HG03558 (cell line): Measurements from ENCODE around the gene MYL2.
"Not testable (repeated sequence)": the region's sequence is repeated elsewhere in the genome, so short reads cannot be mapped to it uniquely, and the experiment has no call there.

ENCODE experiments used
- ATAC-seq: cut with Tn5 transposase; IDR thresholded peaks from one replicate; pipeline ENCODE4 v1.9.1; 2021; ENCODE audit warnings: moderate number of reproducible peaks; ENCODE audit not compliant: unreplicated experiment; ENCODE audit errors: extremely low read depth

The MYL2 gene

GRCh38 chr12:110920324-110920910, at the start of gene MYL2:
Gene MYL2, minus strand, starts transcription at chr12:110920579. Its CDS starts 50 bp downstream, at chr12:110920529.
- no peak for ATAC-seq

DNA sequence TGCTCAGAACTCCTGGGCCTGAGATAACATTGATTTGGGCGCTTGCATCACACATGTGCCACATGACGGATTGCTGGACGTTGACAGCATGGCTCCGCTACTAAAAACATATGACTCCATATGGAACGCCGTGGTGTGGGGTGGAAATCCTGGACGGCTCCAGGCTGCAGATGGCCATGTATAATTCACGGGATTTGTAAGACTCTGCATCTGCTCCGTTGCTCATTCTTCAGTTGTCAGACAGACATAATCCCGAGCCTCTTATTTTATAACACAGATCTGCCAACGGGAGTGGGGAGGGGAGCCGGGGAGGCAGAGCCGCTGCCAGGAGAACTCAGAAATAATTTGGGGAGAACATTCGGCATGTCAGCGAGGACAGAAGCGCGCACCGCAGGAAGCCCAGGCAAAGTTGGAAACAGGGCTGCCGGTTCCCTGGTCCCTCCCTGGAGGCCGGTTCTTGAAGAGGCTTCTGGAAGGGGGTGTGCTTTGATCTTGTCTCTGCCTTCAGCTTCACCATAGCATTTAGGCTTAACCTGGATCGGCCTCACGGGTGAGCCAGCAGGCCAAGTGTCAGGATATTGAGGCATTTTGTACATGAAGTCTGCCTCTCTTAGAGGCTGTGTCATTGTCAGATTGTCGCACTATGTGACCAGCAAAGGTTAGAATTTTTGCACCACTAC, 45.8 kb upstream of the MYL2 start:
- no peak for ATAC-seq

- ATAC-seq: no peak
Measured at GRCh38 chr12:110965574-110965973, 45.2 kb upstream of the MYL2 start.

DNA sequence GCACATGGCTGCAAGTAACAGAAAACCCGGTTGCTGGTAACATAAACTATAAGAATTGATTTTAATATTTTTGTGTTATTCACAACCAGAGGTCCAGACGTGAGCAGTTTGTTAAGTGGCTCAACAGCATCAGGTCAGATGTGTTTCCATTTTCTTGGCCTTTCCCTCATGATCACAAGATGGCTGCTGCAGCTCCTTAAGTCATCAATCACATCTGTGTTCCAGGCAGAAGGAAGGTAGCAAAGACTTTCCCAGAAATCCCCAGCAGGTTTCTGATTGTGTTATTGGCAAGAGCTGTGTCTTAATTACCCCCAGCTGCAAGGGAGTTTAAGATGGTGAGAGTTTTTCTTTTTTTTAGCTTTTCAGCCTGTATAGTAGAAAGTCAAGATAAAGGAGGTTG, 40.4 kb upstream of the MYL2 start:
- no peak for ATAC-seq

- no peak for ATAC-seq
Measured at GRCh38 chr12:110957652-110958051, 37.3 kb upstream of the MYL2 start.

- ATAC-seq: no peak
Measured at GRCh38 chr12:110957159-110957558, 36.8 kb upstream of the MYL2 start.

DNA sequence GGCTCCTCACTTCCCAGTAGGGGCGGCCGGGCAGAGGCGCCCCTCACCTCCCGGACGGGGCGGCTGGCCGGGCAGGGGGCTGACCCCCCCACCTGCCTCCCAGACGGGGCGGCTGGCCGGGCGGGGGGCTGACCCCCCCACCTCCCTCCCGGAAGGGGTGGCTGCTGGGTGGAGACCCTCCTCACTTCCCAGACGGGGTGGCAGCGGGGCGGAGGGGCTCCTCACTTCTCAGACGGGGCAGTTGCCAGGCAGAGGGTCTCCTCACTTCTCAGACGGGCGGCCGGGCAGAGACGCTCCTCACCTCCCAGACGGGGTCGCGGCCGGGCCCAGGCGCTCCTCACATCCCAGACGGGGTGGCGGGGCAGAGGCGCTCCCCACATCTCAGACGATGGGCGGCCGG, 30.5 kb upstream of the MYL2 start:
- ATAC-seq: not testable (repeated sequence)

GRCh38 chr12:110950466-110950865, 30.1 kb upstream of the MYL2 start:
- ATAC-seq: not testable (repeated sequence)

DNA sequence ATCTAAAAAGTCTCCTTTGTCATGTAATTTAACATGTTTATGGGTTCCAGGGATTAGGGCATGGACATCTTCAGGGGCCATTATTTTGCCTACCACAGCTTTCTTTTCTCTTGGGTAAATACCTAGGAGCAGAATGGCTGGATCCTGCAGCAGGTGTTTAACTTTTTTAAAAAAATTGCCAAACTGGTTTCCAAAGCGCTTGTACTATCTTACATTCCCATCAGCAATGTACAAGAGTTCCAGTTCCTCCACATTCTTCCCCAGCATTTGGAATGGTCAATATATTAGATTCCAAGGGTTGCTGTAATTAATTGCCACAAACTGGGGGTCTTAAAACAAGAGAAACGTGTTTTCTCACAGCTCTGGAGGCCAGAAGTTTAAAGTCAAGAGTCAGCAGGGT, 27.7 kb upstream of the MYL2 start:
- no peak for ATAC-seq

GRCh38 chr12:110943373-110943772, 23.0 kb upstream of the MYL2 start:
- no peak for ATAC-seq

- ATAC-seq: no peak
Measured at GRCh38 chr12:110941391-110941790, 21.0 kb upstream of the MYL2 start.

- ATAC-seq: no peak
Measured at GRCh38 chr12:110940933-110941332, 20.6 kb upstream of the MYL2 start.

DNA sequence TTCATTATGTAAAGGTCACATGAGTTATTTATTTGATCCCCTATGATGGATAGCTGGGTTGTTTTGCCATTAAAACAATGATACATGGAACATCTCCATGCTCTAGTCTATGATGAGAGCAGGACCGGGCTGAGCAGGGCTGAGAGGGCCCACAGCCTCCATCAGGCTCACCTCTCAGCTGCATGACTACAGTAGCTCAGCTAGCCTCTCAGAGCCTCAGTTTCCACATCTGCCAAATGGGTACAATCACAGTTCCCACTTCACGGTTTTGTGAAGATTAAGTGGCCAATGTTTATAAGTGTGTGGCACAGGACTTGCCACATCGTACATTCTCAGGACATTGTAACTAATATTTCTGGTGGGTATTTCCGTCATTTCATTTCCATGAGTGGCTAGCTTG, 19.9 kb upstream of the MYL2 start:
- no peak for ATAC-seq

DNA sequence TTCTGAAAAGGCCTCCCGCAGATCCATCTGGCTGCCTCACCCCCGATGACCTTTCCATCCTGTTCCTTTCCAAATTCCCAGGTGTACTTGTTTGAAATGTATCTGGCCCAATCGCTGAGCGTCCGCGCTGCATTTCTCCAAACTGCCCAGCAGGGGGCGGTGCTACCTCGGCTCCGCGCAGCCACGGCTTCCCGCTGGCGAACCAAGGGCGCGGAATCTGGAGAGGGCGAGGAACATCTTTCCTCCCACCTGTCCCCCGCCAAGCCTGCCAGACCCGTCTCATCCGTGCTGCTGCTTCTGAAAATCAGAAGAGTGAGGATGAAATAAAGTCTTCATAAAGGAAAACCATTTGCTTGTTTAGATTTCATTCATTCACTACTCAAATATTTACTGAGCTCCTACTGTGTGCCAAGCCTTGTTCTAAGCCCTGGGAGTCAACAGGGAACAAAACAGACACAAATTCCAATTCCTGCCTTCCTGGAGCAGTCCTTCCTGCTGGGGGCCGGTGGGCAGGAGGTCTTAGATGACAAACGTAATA, 16.8 kb upstream of the MYL2 start:
- ATAC-seq: no peak

DNA sequence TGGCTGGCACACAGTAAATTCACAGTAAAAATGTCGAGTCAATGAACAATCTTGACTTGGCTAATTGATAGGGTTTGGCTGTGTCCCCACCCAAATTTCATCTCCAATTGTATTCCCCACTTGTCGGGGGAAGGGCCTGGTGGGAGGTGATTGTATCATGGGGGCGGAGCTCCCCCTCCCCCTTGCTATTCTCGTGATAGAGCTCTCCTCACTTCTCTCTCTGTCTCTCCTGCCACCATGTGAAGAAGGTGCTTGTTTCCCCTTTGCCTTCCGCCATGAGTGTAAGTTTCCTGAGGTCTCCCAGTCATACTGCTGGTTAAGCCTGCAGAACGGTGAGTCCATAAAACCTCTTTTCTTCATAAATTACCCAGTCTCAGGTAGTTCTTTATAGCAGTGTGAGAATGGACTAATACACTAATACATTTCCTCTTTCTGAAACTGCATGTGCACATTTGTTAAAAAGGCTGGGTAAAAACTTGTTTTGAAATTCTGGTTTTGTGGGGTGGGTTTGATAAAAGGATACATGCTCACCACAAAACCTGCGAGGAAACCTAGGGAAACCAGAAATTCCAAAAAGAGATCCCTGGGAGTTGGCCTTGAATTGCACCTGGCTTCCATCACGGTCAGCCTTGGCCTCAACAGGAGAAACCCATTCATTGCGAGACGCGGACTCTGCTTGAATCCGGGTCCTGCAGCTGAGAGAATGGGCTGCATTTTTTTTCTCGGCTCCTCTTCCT, 16.2 kb upstream of the MYL2 start:
- ATAC-seq: no peak

DNA sequence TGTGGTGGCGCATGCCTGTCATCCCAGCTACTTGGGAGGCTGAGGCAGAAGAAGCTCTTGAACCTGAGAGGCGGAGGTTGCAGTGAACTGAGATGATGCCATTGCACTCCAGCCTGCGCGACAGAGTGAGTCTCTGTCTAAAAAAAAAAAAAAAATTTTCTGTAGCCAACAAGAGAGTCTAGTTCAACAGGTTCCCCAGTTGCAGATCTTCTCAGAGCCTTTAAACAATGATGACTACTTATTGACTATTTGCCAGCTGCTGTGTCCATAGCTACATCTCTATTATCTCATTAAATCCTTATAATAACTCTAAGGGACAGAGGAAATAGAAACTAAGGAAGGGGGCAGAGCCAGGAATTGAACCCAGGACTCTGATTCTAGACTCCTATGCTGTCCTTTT, 15.2 kb upstream of the MYL2 start:
- ATAC-seq: no peak

- no peak for ATAC-seq
Measured at GRCh38 chr12:110934093-110934852, 13.9 kb upstream of the MYL2 start.

- ATAC-seq: no peak
Measured at GRCh38 chr12:110933326-110933974, 13.1 kb upstream of the MYL2 start.

- no peak for ATAC-seq
Measured at GRCh38 chr12:110932046-110932445, 11.7 kb upstream of the MYL2 start.

- ATAC-seq: no peak
Measured at GRCh38 chr12:110931315-110931728, 10.9 kb upstream of the MYL2 start.
